ENCODE data around the gene CYP4V2. TPM values are rescaled to one million over a fixed set of nuclear protein-coding genes. Genes with fewer than 3 reads are reported as not detected.

Gene CYP4V2
- total RNA-seq, 1 donor from 2014 or later = 9.1 TPM

DNA sequence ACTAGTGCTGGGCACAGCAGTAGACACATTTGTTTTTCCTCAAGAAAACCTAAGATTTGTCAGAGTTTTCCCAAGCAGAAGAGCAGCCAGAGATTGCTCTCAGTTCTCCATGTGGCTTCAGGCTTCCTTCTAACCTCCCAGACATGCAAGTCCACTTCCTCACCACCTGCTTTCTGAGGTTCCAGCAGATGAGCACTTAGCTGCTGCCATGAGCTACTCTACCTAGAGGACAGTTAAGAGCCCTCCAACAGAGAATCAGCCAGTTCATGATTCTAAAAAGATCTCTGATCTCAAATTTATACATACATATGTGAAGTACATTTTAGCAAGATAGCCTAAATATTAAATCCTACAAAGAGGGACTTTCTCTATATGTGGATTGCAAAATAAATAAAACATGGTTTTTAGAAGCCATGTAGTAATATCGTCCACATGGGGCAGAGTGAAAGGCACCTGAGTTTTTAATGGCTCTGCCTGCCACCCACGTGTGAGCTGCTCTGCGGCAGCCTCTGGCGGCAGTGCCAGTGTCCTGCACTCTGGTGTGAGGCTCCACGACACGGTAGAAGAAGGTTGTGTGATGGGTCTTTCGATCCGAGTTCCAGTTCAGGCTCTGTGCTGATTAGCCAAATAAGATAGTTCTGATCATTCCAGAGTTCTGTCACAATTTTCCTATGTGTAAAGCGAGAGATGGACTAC is 10.3 kb downstream of the CYP4V2 start:
- no peak for TF ChIP-seq EZH2 (IDR thresholded peaks at IDR 0.05; ENCODE audit: insufficient read depth, low read length)
- TF ChIP-seq, protein P1, sequence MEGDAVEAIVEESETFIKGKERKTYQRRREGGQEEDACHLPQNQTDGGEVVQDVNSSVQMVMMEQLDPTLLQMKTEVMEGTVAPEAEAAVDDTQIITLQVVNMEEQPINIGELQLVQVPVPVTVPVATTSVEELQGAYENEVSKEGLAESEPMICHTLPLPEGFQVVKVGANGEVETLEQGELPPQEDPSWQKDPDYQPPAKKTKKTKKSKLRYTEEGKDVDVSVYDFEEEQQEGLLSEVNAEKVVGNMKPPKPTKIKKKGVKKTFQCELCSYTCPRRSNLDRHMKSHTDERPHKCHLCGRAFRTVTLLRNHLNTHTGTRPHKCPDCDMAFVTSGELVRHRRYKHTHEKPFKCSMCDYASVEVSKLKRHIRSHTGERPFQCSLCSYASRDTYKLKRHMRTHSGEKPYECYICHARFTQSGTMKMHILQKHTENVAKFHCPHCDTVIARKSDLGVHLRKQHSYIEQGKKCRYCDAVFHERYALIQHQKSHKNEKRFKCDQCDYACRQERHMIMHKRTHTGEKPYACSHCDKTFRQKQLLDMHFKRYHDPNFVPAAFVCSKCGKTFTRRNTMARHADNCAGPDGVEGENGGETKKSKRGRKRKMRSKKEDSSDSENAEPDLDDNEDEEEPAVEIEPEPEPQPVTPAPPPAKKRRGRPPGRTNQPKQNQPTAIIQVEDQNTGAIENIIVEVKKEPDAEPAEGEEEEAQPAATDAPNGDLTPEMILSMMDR (IDR thresholded peaks at IDR 0.05; ENCODE audit: insufficient read depth, low read depth, low read length) = peak; percentile 31
- Mint-ChIP-seq H3K27ac (ENCODE audit: unreplicated experiment) (no peak overlapping the region), H3K27me3 (ENCODE audit: low read depth, unreplicated experiment) (no peaks in the 10 kb centered on the region), H3K4me3 (ENCODE audit: unreplicated experiment) (no peak overlapping the region), H3K9me3 (ENCODE audit: unreplicated experiment) (peaks cover 6% of the 10 kb centered on the region), H3K36me3 (ENCODE audit: low read depth, unreplicated experiment) (peaks cover 3% of the 10 kb centered on the region), H3K4me1 (ENCODE audit: low read depth, unreplicated experiment) (no peaks in the 10 kb centered on the region)
- H4K20me1 ChIP-seq (ENCODE audit: insufficient read depth, low read length) = no peaks in the 10 kb centered on the region
- H3K4me3 ChIP-seq (ENCODE audit: insufficient read depth, low read depth, low read length) = no peak overlapping the region
- H2AFZ ChIP-seq (ENCODE audit: low read depth, low read length) = no peak overlapping the region
- H3K9me3 ChIP-seq (ENCODE audit: insufficient read depth, low read depth, low read length) = no peaks in the 10 kb centered on the region
- H3K27me3 ChIP-seq (ENCODE audit: insufficient read depth, low read length) = no peaks in the 10 kb centered on the region
- H3K4me1 ChIP-seq (ENCODE audit: insufficient read depth, low read length) = no peaks in the 10 kb centered on the region
- H3K9ac ChIP-seq (ENCODE audit: low read length) = no peak overlapping the region
- DNase-seq (ENCODE audit: low read depth) = no peak
- peak; percentile 5 for FAIRE-seq
- H3K36me3 ChIP-seq (ENCODE audit: insufficient read depth, low read length) = no peaks in the 10 kb centered on the region
- no peak overlapping the region for H3K27ac ChIP-seq (ENCODE audit: low read depth, low read length)
- H3K4me2 ChIP-seq (ENCODE audit: low read length) = no peak overlapping the region
- no peaks in the 10 kb centered on the region for H3K79me2 ChIP-seq (ENCODE audit: insufficient read depth, low read length)

DNA sequence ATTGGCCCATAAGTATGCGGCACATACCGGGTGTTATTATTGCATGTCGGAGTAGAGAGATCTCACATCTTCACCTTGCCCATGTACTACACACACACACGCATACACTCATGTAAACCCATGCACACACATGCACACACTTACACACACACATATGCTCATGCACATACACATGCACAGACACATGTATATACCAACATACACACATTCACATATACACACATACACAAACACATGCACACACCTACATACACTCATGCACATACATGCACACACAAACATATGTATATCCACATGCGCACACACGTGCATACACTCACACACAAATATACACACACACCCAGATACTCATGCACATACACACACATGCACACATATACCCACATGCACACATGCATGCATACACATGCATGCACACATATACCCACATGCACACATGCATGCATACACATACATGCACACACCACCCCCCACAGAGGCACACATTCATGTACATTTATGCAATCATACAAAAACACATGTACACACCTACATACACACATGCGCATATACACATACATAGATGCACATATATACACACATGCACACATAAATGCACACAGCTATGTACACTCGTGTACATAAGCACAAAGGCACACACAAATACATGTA is 11.2 kb downstream of the CYP4V2 start:
- Histone ChIP-seq H2AFZ (ENCODE audit: low read depth, low read length) (no peak overlapping the region), H4K20me1 (ENCODE audit: insufficient read depth, low read length) (no peaks in the 10 kb centered on the region), H3K4me2 (ENCODE audit: low read length) (no peak overlapping the region), H3K79me2 (ENCODE audit: insufficient read depth, low read length) (no peaks in the 10 kb centered on the region), H3K27ac (ENCODE audit: low read depth, low read length) (no peak overlapping the region), H3K36me3 (ENCODE audit: insufficient read depth, low read length) (no peaks in the 10 kb centered on the region), H3K27me3 (ENCODE audit: insufficient read depth, low read length) (no peaks in the 10 kb centered on the region), H3K9ac (ENCODE audit: low read length) (no peak overlapping the region), H3K9me3 (ENCODE audit: insufficient read depth, low read depth, low read length) (no peaks in the 10 kb centered on the region), H3K4me3 (ENCODE audit: insufficient read depth, low read depth, low read length) (no peak overlapping the region), H3K4me1 (ENCODE audit: insufficient read depth, low read length) (no peaks in the 10 kb centered on the region)
- DNase-seq (ENCODE audit: low read depth) (no peak), FAIRE-seq (peak; percentile 9)
- no peaks in the 10 kb centered on the region for H3K36me3 Mint-ChIP-seq (ENCODE audit: low read depth, unreplicated experiment)
- no peaks in the 10 kb centered on the region for H3K27me3 Mint-ChIP-seq (ENCODE audit: low read depth, unreplicated experiment)
- H3K4me3 Mint-ChIP-seq (ENCODE audit: unreplicated experiment) = no peak overlapping the region
- H3K9me3 Mint-ChIP-seq (ENCODE audit: unreplicated experiment) = peaks cover 6% of the 10 kb centered on the region
- TF ChIP-seq, protein P1 (IDR thresholded peaks at IDR 0.05; ENCODE audit: insufficient read depth, low read depth, low read length) = no peak
- no peak for TF ChIP-seq EZH2 (IDR thresholded peaks at IDR 0.05; ENCODE audit: insufficient read depth, low read length)
- no peak overlapping the region for H3K27ac Mint-ChIP-seq (ENCODE audit: unreplicated experiment)
- no peaks in the 10 kb centered on the region for H3K4me1 Mint-ChIP-seq (ENCODE audit: low read depth, unreplicated experiment)

DNA sequence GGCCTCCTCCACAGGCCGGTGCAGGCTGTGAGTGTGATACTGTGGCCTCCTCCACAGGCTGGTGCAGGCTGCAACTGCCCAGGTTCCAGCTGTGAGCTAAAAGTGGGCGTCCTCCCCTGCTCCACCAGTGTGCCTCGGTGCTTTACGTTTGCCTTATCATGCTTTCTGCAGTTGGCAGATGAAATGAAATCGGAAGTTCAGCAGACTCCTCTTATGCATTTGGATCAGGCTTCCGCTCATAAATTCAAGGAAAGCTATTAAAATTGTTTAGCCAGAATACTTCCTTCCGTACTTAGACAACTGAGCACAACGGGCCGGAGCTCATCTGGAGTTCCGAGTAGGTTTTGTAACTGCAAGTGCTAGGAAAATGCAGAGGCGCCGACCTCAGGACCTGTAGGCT is 12.0 kb downstream of the CYP4V2 start:
- Histone ChIP-seq H3K9me3 (ENCODE audit: insufficient read depth, low read depth, low read length) (no peaks in the 10 kb centered on the region), H3K36me3 (ENCODE audit: insufficient read depth, low read length) (no peaks in the 10 kb centered on the region), H3K9ac (ENCODE audit: low read length) (no peak overlapping the region), H3K27me3 (ENCODE audit: insufficient read depth, low read length) (no peaks in the 10 kb centered on the region), H3K4me1 (ENCODE audit: insufficient read depth, low read length) (no peaks in the 10 kb centered on the region), H2AFZ (ENCODE audit: low read depth, low read length) (no peak overlapping the region), H4K20me1 (ENCODE audit: insufficient read depth, low read length) (no peaks in the 10 kb centered on the region), H3K4me2 (ENCODE audit: low read length) (peak overlapping the region; percentile 81), H3K27ac (ENCODE audit: low read depth, low read length) (no peak overlapping the region), H3K79me2 (ENCODE audit: insufficient read depth, low read length) (no peaks in the 10 kb centered on the region), H3K4me3 (ENCODE audit: insufficient read depth, low read depth, low read length) (no peak overlapping the region)
- FAIRE-seq = no peak
- Mint-ChIP-seq H3K9me3 (ENCODE audit: unreplicated experiment) (peaks cover 6% of the 10 kb centered on the region), H3K27ac (ENCODE audit: unreplicated experiment) (no peak overlapping the region), H3K27me3 (ENCODE audit: low read depth, unreplicated experiment) (no peaks in the 10 kb centered on the region), H3K4me3 (ENCODE audit: unreplicated experiment) (no peak overlapping the region), H3K4me1 (ENCODE audit: low read depth, unreplicated experiment) (no peaks in the 10 kb centered on the region), H3K36me3 (ENCODE audit: low read depth, unreplicated experiment) (no peaks in the 10 kb centered on the region)
- TF ChIP-seq, protein P1 (IDR thresholded peaks at IDR 0.05; ENCODE audit: insufficient read depth, low read depth, low read length) = no peak
- TF ChIP-seq EZH2 (IDR thresholded peaks at IDR 0.05; ENCODE audit: insufficient read depth, low read length) = no peak
- no peak for DNase-seq (ENCODE audit: low read depth)
